GM11168 (cell line): ENCODE measurements around the gene IGDCC3.
"Not testable (repeated sequence)": the region's sequence is repeated elsewhere in the genome, so short reads cannot be mapped to it uniquely, and the experiment has no call there.

Experiments used
- in situ Hi-C: fragments of 300-500 bp; cut with MboI; formaldehyde crosslinking; loops from one replicate; pipeline ENCODE4 v1.12.0; 2022; ENCODE audit warnings: low sequenced_read_pairs; ENCODE audit not compliant: unreplicated experiment

The IGDCC3 gene

GRCh38 chr15:65351972-65352371 lies 25.8 kb downstream of the IGDCC3 start:
- in situ Hi-C loops: not testable (repeated sequence)

- in situ Hi-C loops: no loop called here
Observed at GRCh38 chr15:65349338-65349737, 28.5 kb downstream of the IGDCC3 start.

- in situ Hi-C loops: not testable (repeated sequence)
Observed at GRCh38 chr15:65347756-65348155, 30.0 kb downstream of the IGDCC3 start.

GRCh38 chr15:65346856-65347598 lies 30.8 kb downstream of the IGDCC3 start:
- in situ Hi-C loops: no loop called here

GRCh38 chr15:65344914-65345275 lies 32.9 kb downstream of the IGDCC3 start:
- in situ Hi-C loops: no loop called here

GRCh38 chr15:65344214-65344913 lies 33.4 kb downstream of the IGDCC3 start:
- in situ Hi-C loops: no loop called here

GRCh38 chr15:65343374-65343981 lies 34.3 kb downstream of the IGDCC3 start:
- in situ Hi-C loops: no loop called here

- in situ Hi-C loops: no loop called here
Observed at GRCh38 chr15:65342493-65342892, 35.3 kb downstream of the IGDCC3 start.

- in situ Hi-C loops: loop anchor here (5.0 kb wide), 1 partner anchor 42 kb away; no protein-coding TSS in a partner anchor
Observed at GRCh38 chr15:65339920-65340319, 37.9 kb downstream of the IGDCC3 start.

GRCh38 chr15:65339416-65339815 lies 38.4 kb downstream of the IGDCC3 start:
- in situ Hi-C loops: loop anchor here (5.0 kb wide), 1 partner anchor 43 kb away; no protein-coding TSS in a partner anchor

GRCh38 chr15:65338823-65339222 lies 39.0 kb downstream of the IGDCC3 start:
- in situ Hi-C loops: loop anchor here (5.0 kb wide), 1 partner anchor 43 kb away; no protein-coding TSS in a partner anchor

GRCh38 chr15:65338366-65338765 lies 39.4 kb downstream of the IGDCC3 start:
- in situ Hi-C loops: loop anchor here (5.0 kb wide), 1 partner anchor 44 kb away; no protein-coding TSS in a partner anchor

GRCh38 chr15:65337436-65338070 lies 40.2 kb downstream of the IGDCC3 start:
- in situ Hi-C loops: loop anchor here (5.0 kb wide), 1 partner anchor 45 kb away; no protein-coding TSS in a partner anchor

- in situ Hi-C loops: loop anchor here (5.0 kb wide), 1 partner anchor 46 kb away; no protein-coding TSS in a partner anchor
Observed at GRCh38 chr15:65336493-65337435, 41.0 kb downstream of the IGDCC3 start.

GRCh38 chr15:65335278-65336055 lies 42.3 kb downstream of the IGDCC3 start:
- in situ Hi-C loops: loop anchor here (5.0 kb wide), 1 partner anchor 47 kb away; no protein-coding TSS in a partner anchor

GRCh38 chr15:65334586-65335231 lies 43.1 kb downstream of the IGDCC3 start:
- in situ Hi-C loops: loop anchor here (5.0 kb wide), 1 partner anchor 48 kb away; no protein-coding TSS in a partner anchor

GRCh38 chr15:65333856-65334255 lies 43.9 kb downstream of the IGDCC3 start:
- in situ Hi-C loops: no loop called here
